NCI-H1930 (cell line): ENCODE measurements around the gene FOXN3.

ENCODE experiments used
- DNase-seq, 2 experiments: peaks; one replicate each; lab custom pipeline; 2025; lab: John Stamatoyannopoulos, UW

The FOXN3 gene

GRCh38 chr14:89277203-89277602, 139.8 kb downstream of the FOXN3 start:
- no peak for DNase-seq

GRCh38 chr14:89276424-89276975, 140.5 kb downstream of the FOXN3 start:
- no peak for DNase-seq

- no peak for DNase-seq
Measured at GRCh38 chr14:89270439-89271227, 146.4 kb downstream of the FOXN3 start.

- no peak for DNase-seq
Measured at GRCh38 chr14:89269404-89269803, 147.6 kb downstream of the FOXN3 start.

GRCh38 chr14:89268514-89268913, 148.5 kb downstream of the FOXN3 start:
- no peak for DNase-seq

GRCh38 chr14:89267656-89268055, 149.4 kb downstream of the FOXN3 start:
- DNase-seq: no peak

GRCh38 chr14:89267163-89267562, 149.9 kb downstream of the FOXN3 start:
- DNase-seq: no peak

GRCh38 chr14:89266754-89267153, 150.3 kb downstream of the FOXN3 start:
- no peak for DNase-seq

GRCh38 chr14:89265234-89265633, 151.8 kb downstream of the FOXN3 start:
- no peak for DNase-seq

GRCh38 chr14:89264196-89264800, 152.7 kb downstream of the FOXN3 start:
- DNase-seq: no peak

- no peak for DNase-seq
Measured at GRCh38 chr14:89262041-89262440, 155.0 kb downstream of the FOXN3 start.

- DNase-seq: no peak
Measured at GRCh38 chr14:89260898-89261297, 156.1 kb downstream of the FOXN3 start.

- no peak for DNase-seq
Measured at GRCh38 chr14:89259951-89260609, 157.0 kb downstream of the FOXN3 start.

GRCh38 chr14:89258728-89259273, 158.2 kb downstream of the FOXN3 start:
- DNase-seq: no peak

- DNase-seq: no peak
Measured at GRCh38 chr14:89256951-89257350, 160.1 kb downstream of the FOXN3 start.

- no peak for DNase-seq
Measured at GRCh38 chr14:89256283-89256682, 160.8 kb downstream of the FOXN3 start.

- DNase-seq: no peak
Measured at GRCh38 chr14:89255852-89256251, 161.2 kb downstream of the FOXN3 start.

- no peak for DNase-seq
Measured at GRCh38 chr14:89255012-89255411, 162.0 kb downstream of the FOXN3 start.

GRCh38 chr14:89254166-89254909, 162.7 kb downstream of the FOXN3 start:
- no peak for DNase-seq

GRCh38 chr14:89252887-89253532, 164.0 kb downstream of the FOXN3 start:
- peak in 1 of 2 experiments; percentile 13 for DNase-seq

GRCh38 chr14:89251061-89251460, 166.0 kb downstream of the FOXN3 start:
- DNase-seq: no peak
